Measurements from ENCODE around the gene PIWIL4.

The PIWIL4 gene

DNA sequence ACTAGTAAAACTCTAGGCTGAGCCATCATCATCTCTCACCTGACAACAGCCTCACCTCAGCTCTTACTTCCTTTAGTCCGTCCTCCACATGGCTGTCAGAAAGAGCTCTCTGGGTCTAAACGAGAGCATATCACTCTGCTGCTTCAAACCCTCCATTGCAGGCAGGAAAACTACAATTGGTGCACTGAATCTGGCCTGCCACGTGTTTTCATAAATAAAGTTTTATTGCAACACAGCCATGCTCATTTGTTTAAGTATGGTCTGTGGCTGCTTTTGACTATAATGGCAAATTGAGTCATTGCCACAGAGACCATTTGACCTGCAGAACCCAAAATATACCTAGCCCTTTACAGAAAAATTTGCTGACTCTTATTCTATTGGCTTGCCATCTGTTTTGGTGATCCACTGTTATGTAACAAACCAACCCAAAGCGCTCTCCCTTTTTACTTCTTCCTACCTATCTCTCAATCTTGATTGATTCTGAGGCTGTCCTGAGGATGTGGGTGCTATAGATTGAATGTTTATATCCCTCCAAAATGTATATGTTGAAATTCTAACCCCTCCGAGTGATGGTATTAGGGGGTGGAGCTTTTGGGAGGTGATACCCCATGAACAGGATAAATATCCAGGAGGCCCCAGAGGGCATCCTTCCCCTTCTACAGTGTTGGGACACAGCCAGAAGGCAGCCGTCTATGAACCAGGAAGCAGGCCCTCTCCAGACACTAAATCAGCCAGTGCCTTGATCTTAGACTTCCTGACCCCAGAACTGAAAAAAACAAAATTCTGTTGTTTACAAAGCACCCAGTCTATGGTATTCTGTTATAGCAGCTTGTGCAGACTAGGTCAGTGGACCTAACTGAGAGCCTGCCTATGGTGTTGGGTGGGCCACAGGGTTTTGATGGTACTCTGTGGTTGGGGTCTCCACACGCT is 99.9 kb downstream of the PIWIL4 start:
- no peak for FAIRE-seq

DNA sequence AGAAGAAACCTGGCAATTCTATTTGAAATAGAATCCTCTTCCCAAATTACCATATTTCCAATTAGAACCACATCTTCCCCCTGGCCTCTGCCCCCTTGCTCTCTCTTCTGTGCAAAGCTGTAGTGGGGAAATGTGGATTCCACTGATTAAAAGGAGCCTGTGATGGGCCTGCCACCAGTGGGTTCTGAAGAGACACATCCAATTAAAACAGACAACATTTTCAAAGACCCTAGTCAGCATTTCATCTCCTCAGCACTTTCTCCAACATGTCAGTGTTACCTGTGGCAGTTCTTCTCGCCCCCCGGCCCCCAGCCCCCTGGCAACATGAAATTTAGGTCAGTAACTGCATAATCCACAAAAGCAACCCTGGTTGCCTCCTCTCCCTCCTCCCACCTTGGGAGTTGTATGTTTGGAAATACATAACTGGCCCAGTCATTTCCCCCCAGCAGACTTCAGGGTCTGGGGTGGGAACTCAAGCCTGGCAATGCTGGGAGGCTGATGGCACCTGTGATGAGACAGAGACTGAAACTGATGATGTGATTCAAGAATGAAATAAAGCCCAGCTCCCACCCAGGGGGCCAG is 101.1 kb downstream of the PIWIL4 start:
- FAIRE-seq = no peak

DNA sequence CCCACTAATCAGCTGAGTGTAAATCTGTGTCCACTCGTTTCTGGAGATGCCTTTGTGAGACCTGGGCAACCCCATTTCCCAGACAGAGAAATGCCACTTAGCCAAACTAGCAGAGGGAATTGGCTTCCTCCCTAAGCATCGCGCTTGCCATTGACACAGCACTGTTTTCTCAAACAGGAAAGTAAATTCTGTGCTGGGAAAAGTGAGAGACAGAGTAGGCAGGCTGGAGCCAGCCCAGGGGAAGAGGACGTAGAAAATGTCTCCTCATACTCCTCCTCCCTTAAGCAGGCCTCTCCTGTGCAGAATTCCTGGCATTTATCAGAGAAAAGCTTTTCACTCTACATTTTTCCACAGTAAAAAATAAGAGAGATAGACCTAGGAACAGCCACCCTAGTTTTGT is 101.9 kb downstream of the PIWIL4 start:
- no peak for FAIRE-seq

Data from endometrium (tissue), 2 donors.